Dendritic cell treated with granulocyte-macrophage colony-stimulating factor and Interleukin-4, amounts not matched to agents 40 ng/mL and 50 ng/mL, for 4 days (primary cell): ENCODE data around the gene ADORA2A.
A peak's percentile ranks its signal among the peaks of the same experiment; 100 is the strongest.

Source experiments
- H3K27ac Mint-ChIP-seq: one replicate; pipeline ENCODE4 v1.8.0; 2022; ENCODE audit warnings: mild to moderate bottlenecking, mixed read lengths
- H3K27me3 Mint-ChIP-seq: one replicate; pipeline ENCODE4 v1.8.0; 2022; ENCODE audit warnings: mild to moderate bottlenecking, mixed read lengths
- H3K36me3 Mint-ChIP-seq: one replicate; pipeline ENCODE4 v1.8.0; 2022; ENCODE audit warnings: low read depth, mixed read lengths
- H3K4me1 Mint-ChIP-seq: one replicate; pipeline ENCODE4 v1.8.0; 2022; ENCODE audit warnings: low read depth, mixed read lengths
- H3K4me3 Mint-ChIP-seq: one replicate; pipeline ENCODE4 v1.8.0; 2022; ENCODE audit warnings: mild to moderate bottlenecking, moderate library complexity, mixed read lengths
- H3K9me3 Mint-ChIP-seq: one replicate; pipeline ENCODE4 v1.8.0; 2022; ENCODE audit warnings: mixed read lengths
- intact Hi-C: fragments of 100-400 bp; cut with micrococcal nuclease; formaldehyde crosslinking; loops from one replicate; pipeline ENCODE4 v1.15.0; 2022

The ADORA2A gene

GRCh38 chr22:24394254-24394653 is 33.1 kb upstream of the ADORA2A start:
- Mint-ChIP-seq H3K36me3 (peaks cover 38% of the 10 kb centered on the region), H3K27me3 (no peaks in the 10 kb centered on the region), H3K4me1 (peaks cover 62% of the 10 kb centered on the region), H3K9me3 (no peaks in the 10 kb centered on the region), H3K4me3 (no peak overlapping the region), H3K27ac (no peak overlapping the region)
- intact Hi-C loops, result no loop called here

- Mint-ChIP-seq H3K9me3 (no peaks in the 10 kb centered on the region), H3K4me3 (no peak overlapping the region), H3K27me3 (no peaks in the 10 kb centered on the region), H3K4me1 (peaks cover 59% of the 10 kb centered on the region), H3K27ac (peak overlapping the region; percentile 27), H3K36me3 (peaks cover 38% of the 10 kb centered on the region)
- intact Hi-C loops, result no loop called here
Observed at GRCh38 chr22:24398409-24398808, 29.0 kb upstream of the ADORA2A start.

- H3K4me3 Mint-ChIP-seq, result no peak overlapping the region
- peaks cover 7% of the 10 kb centered on the region for H3K9me3 Mint-ChIP-seq
- H3K27me3 Mint-ChIP-seq, result no peaks in the 10 kb centered on the region
- H3K4me1 Mint-ChIP-seq, result peaks cover 75% of the 10 kb centered on the region
- intact Hi-C loops, result no loop called here
- H3K27ac Mint-ChIP-seq, result peak overlapping the region; percentile 85
- peaks cover 46% of the 10 kb centered on the region for H3K36me3 Mint-ChIP-seq
Observed at GRCh38 chr22:24400034-24400725, 27.2 kb upstream of the ADORA2A start.

- Mint-ChIP-seq H3K4me3 (peak overlapping the region; percentile 64), H3K27me3 (no peaks in the 10 kb centered on the region), H3K27ac (peak overlapping the region; percentile 85), H3K4me1 (peaks cover 76% of the 10 kb centered on the region), H3K36me3 (peaks cover 45% of the 10 kb centered on the region), H3K9me3 (peaks cover 7% of the 10 kb centered on the region)
- intact Hi-C loops, result no loop called here
Observed at GRCh38 chr22:24400726-24401596, 26.4 kb upstream of the ADORA2A start.

GRCh38 chr22:24401931-24402367 is 25.4 kb upstream of the ADORA2A start:
- H3K9me3 Mint-ChIP-seq, result peaks cover 7% of the 10 kb centered on the region
- H3K4me3 Mint-ChIP-seq, result no peak overlapping the region
- intact Hi-C loops, result no loop called here
- H3K36me3 Mint-ChIP-seq, result peaks cover 43% of the 10 kb centered on the region
- peaks cover 86% of the 10 kb centered on the region for H3K4me1 Mint-ChIP-seq
- H3K27ac Mint-ChIP-seq, result peak overlapping the region; percentile 85
- no peaks in the 10 kb centered on the region for H3K27me3 Mint-ChIP-seq

GRCh38 chr22:24402460-24403192 is 24.8 kb upstream of the ADORA2A start:
- Mint-ChIP-seq H3K27me3 (no peaks in the 10 kb centered on the region), H3K36me3 (peaks cover 47% of the 10 kb centered on the region), H3K27ac (peak overlapping the region; percentile 85), H3K9me3 (peaks cover 7% of the 10 kb centered on the region), H3K4me3 (no peak overlapping the region), H3K4me1 (peaks cover 92% of the 10 kb centered on the region)
- intact Hi-C loops, result no loop called here

GRCh38 chr22:24403346-24403745 is 24.1 kb upstream of the ADORA2A start:
- Mint-ChIP-seq H3K4me3 (no peak overlapping the region), H3K27me3 (no peaks in the 10 kb centered on the region), H3K4me1 (peaks cover 91% of the 10 kb centered on the region), H3K36me3 (peaks cover 48% of the 10 kb centered on the region), H3K9me3 (peaks cover 7% of the 10 kb centered on the region), H3K27ac (peak overlapping the region; percentile 85)
- intact Hi-C loops, result no loop called here

- intact Hi-C loops, result no loop called here
- H3K4me1 Mint-ChIP-seq, result peaks cover 82% of the 10 kb centered on the region
- peaks cover 7% of the 10 kb centered on the region for H3K9me3 Mint-ChIP-seq
- peaks cover 50% of the 10 kb centered on the region for H3K36me3 Mint-ChIP-seq
- no peaks in the 10 kb centered on the region for H3K27me3 Mint-ChIP-seq
- peak overlapping the region; percentile 60 for H3K27ac Mint-ChIP-seq
- H3K4me3 Mint-ChIP-seq, result no peak overlapping the region
Observed at GRCh38 chr22:24404561-24405275, 22.7 kb upstream of the ADORA2A start.

GRCh38 chr22:24405631-24406321 is 21.6 kb upstream of the ADORA2A start:
- Mint-ChIP-seq H3K36me3 (peaks cover 50% of the 10 kb centered on the region), H3K4me1 (peaks cover 72% of the 10 kb centered on the region), H3K9me3 (peaks cover 7% of the 10 kb centered on the region), H3K4me3 (no peak overlapping the region), H3K27ac (peak overlapping the region; percentile 40), H3K27me3 (no peaks in the 10 kb centered on the region)
- intact Hi-C loops, result no loop called here

GRCh38 chr22:24406322-24407277 is 20.8 kb upstream of the ADORA2A start:
- peaks cover 53% of the 10 kb centered on the region for H3K36me3 Mint-ChIP-seq
- H3K27ac Mint-ChIP-seq, result peak overlapping the region; percentile 50
- no peak overlapping the region for H3K4me3 Mint-ChIP-seq
- intact Hi-C loops, result no loop called here
- H3K4me1 Mint-ChIP-seq, result peaks cover 63% of the 10 kb centered on the region
- no peaks in the 10 kb centered on the region for H3K27me3 Mint-ChIP-seq
- peaks cover 7% of the 10 kb centered on the region for H3K9me3 Mint-ChIP-seq

GRCh38 chr22:24407278-24407665 is 20.1 kb upstream of the ADORA2A start:
- H3K27me3 Mint-ChIP-seq, result no peaks in the 10 kb centered on the region
- H3K36me3 Mint-ChIP-seq, result peaks cover 60% of the 10 kb centered on the region
- H3K4me1 Mint-ChIP-seq, result peaks cover 57% of the 10 kb centered on the region
- H3K9me3 Mint-ChIP-seq, result peaks cover 7% of the 10 kb centered on the region
- H3K4me3 Mint-ChIP-seq, result no peak overlapping the region
- H3K27ac Mint-ChIP-seq, result peak overlapping the region; percentile 50
- intact Hi-C loops, result no loop called here

- H3K36me3 Mint-ChIP-seq, result peaks cover 66% of the 10 kb centered on the region
Observed at GRCh38 chr22:24407884-24408283, 19.5 kb upstream of the ADORA2A start.

More at GRCh38 chr22:24407884-24408283, 19.5 kb upstream of the ADORA2A start:
- Mint-ChIP-seq H3K4me1 (peaks cover 51% of the 10 kb centered on the region), H3K27ac (no peak overlapping the region), H3K9me3 (peaks cover 7% of the 10 kb centered on the region), H3K27me3 (no peaks in the 10 kb centered on the region), H3K4me3 (no peak overlapping the region)
- intact Hi-C loops, result no loop called here
